ENCODE measurements around the gene F7.

GRCh38 chr13:113105032-113105920, at the start of gene F7:
- TF ChIP-seq CTCF (IDR thresholded peaks at IDR 0.05) = no peak
- TF ChIP-seq POLR2A (IDR thresholded peaks at IDR 0.05) = no peak

Data from body of pancreas (tissue), 4 donors.